ENCODE data around the gene UBALD2.

- TF ChIP-seq CTCF (conservative IDR thresholded peaks at IDR 0.05 in 1 of 2, IDR thresholded peaks at IDR 0.05 in 1 of 2; ENCODE audit: extremely low read depth in 1 of 2, insufficient read depth in 1 of 2, low read depth in 1 of 2, low read length in 2 of 2) (no peak), EZH2 (IDR thresholded peaks at IDR 0.05; ENCODE audit: borderline replicate concordance, low read length) (no peak)
These were observed 13.2 kb downstream of the UBALD2 start for GRCh38 chr17:76278268-76278908.
